HepG2 (cell line): ENCODE results near the gene IQCB1. TPM values are rescaled to one million over a fixed set of nuclear protein-coding genes. Genes with fewer than 3 reads are reported as not detected.
A peak's percentile ranks its signal among the peaks of the same experiment; 100 is the strongest.

Source experiments
- CREB1 ChIP-seq, 2 experiments: fragments of 450-650 bp in 1 of 2; IDR thresholded peaks; 2 replicates each; pipeline ENCODE4 v1.6.1; 2016 to 2017; ENCODE audit warnings: control low read depth in 1 of 2, mild to moderate bottlenecking in 1 of 2, missing compliant biosample characterization in 1 of 2, missing genetic modification characterization in 1 of 2
- FOSL2 ChIP-seq: sonication (generic); formaldehyde crosslinking; IDR thresholded peaks from 2 replicates; pipeline ENCODE4 v1.4.0; 2020; ENCODE audit warnings: missing genetic modification reagents
- FOXM1 ChIP-seq: sonication (generic); formaldehyde crosslinking; IDR thresholded peaks from 2 replicates; pipeline ENCODE4 v1.5.0; 2020; ENCODE audit warnings: missing genetic modification reagents
- KLF13 ChIP-seq: sonication (generic); formaldehyde crosslinking; IDR thresholded peaks from 2 replicates; pipeline ENCODE4 v1.4.0; 2020; ENCODE audit warnings: mild to moderate bottlenecking, missing genetic modification reagents
- NFKBIZ ChIP-seq: IDR thresholded peaks from 2 replicates; pipeline ENCODE4 v1.6.1; 2018; ENCODE audit warnings: missing genetic modification reagents, missing compliant biosample characterization
- RXRB ChIP-seq: IDR thresholded peaks from 2 replicates; pipeline ENCODE4 v1.6.1; 2016; ENCODE audit warnings: borderline replicate concordance, missing genetic modification reagents, missing compliant biosample characterization
- SRSF1 ChIP-seq: fragments of 200-400 bp; formaldehyde crosslinking; optimal IDR thresholded peaks from 2 replicates; pipeline ENCODE3; 2017; ENCODE audit warnings: mild to moderate bottlenecking, low read depth, low read length, moderate library complexity
- TFE3 ChIP-seq: IDR thresholded peaks from 2 replicates; pipeline ENCODE4 v1.6.1; 2016
- ZBTB10 ChIP-seq: sonication (generic); formaldehyde crosslinking; IDR thresholded peaks from 2 replicates; pipeline ENCODE4 v1.4.0; 2020; ENCODE audit warnings: missing genetic modification reagents, borderline replicate concordance
- ZMYM4 ChIP-seq: sonication (generic); formaldehyde crosslinking; IDR thresholded peaks from 2 replicates; pipeline ENCODE4 v1.8.1; 2023; ENCODE audit warnings: mild to moderate bottlenecking, missing genetic modification reagents
- ZNF407 ChIP-seq: sonication (generic); formaldehyde crosslinking; IDR thresholded peaks from one replicate; pipeline ENCODE4 v1.5.1; 2020; ENCODE audit warnings: mild to moderate bottlenecking, missing genetic modification reagents; ENCODE audit errors: not compliant biosample characterization
- ZNF468 ChIP-seq: sonication (generic); formaldehyde crosslinking; IDR thresholded peaks from 2 replicates; pipeline ENCODE4 v1.8.0; 2022; ENCODE audit warnings: mild to moderate bottlenecking, moderate library complexity, missing genetic modification reagents
- ZNF639 ChIP-seq: conservative IDR thresholded peaks from 2 replicates; pipeline ENCODE4 v1.6.1; 2018; ENCODE audit warnings: missing genetic modification reagents
- ZNF772 ChIP-seq: sonication (generic); formaldehyde crosslinking; IDR thresholded peaks from 2 replicates; pipeline ENCODE4 v1.5.0; 2020; ENCODE audit warnings: mild to moderate bottlenecking, missing genetic modification reagents
- polyA plus RNA-seq, 8 experiments: library from polyadenylated mRNA; depleted of rRNA in 3 of 8; stranded (reverse) in 7 of 8; unstranded in 1 of 8; fragments of >200 nt; fragmentation: Illumina TruSeq in 4 of 8; extraction: Trizol in 4 of 8; gene quantifications; 2 replicates each; pipeline versions ENCODE4 v1.2.1 to v1.2.3, GENCODE V29; 2011 to 2016; ENCODE audit warnings: low read depth in 4 of 8, missing spikeins in 1 of 8, mixed read lengths in 1 of 8; ENCODE audit not compliant: insufficient read depth in 1 of 8
- total RNA-seq, 5 experiments: library from RNA; depleted of rRNA; stranded (reverse); fragments of >200 nt; fragmentation: Illumina TruSeq; extraction: Trizol; gene quantifications; 2 replicates each; pipeline ENCODE4 v1.2.3, GENCODE V29; 2016; ENCODE audit warnings: low read depth in 1 of 5

IQCB1 gene
- total and polyA plus RNA-seq, 2 of the 13 experiments (the other 11 are each of a cell fraction or from before 2014, with no cell fraction given), result 18.0 to 41.4 TPM

GRCh38 chr3:121749276-121750086 lies 85.4 kb downstream of the IQCB1 start, which contains the start of gene GOLGB1 (continued):
- peak; percentile 32 for TF ChIP-seq ZNF407
- no peak; the same call in 1 of the 2 replicates for TF ChIP-seq FOXM1 (CRISPR knock-in tag)
- TF ChIP-seq RXRB (CRISPR knock-in tag), result peak; percentile 35; the same call in 1 of the 2 replicates
- TF ChIP-seq FOSL2 (CRISPR knock-in tag), result no peak; the same call in none of the 2 replicates
- TF ChIP-seq SRSF1, result no peak
- TF ChIP-seq ZNF639 (CRISPR knock-in tag), result peak; percentile 34; the same call in 1 of the 2 replicates
- 0 out of 2 replicates have a peak, but pooled peaks have one; percentile 28 for TF ChIP-seq ZNF772
- peak; percentile 19; the same call in 1 of the 2 replicates for TF ChIP-seq TFE3 (CRISPR knock-in tag)
- TF ChIP-seq ZBTB10, result 0 out of 2 replicates have a peak, but pooled peaks have one; percentile 61
- TF ChIP-seq NFKBIZ (CRISPR knock-in tag), result 0 out of 2 replicates have a peak, but pooled peaks have one; percentile 23
- TF ChIP-seq KLF13 (CRISPR knock-in tag), result no peak; the same call in 1 of the 2 replicates
- no peak for TF ChIP-seq ZNF468 (CRISPR knock-in tag)
- TF ChIP-seq CREB1 (IDR thresholded peaks at IDR 0.05), result peak; percentile 88
- TF ChIP-seq CREB1 (CRISPR knock-in tag; IDR thresholded peaks at IDR 0.05), result peak; percentile 93
- TF ChIP-seq ZMYM4, result peak; percentile 72
